ENCODE results near the gene ATP6V0D1. TPM values are rescaled to one million over a fixed set of nuclear protein-coding genes. Genes with fewer than 3 reads are reported as not detected.

Gene ATP6V0D1
- total RNA-seq, 2 donors from 2014 or later: 53.7 to 102 TPM

GRCh38 chr16:67400901-67401300 is 80.1 kb downstream of the ATP6V0D1 start:
- Histone ChIP-seq H3K27me3 (no peaks in the 10 kb centered on the region), H3K36me3 (replicated peaks in 1 of 2; ENCODE audit: insufficient read depth in 1 of 2, low read depth in 2 of 2) (no peaks in the 10 kb centered on the region), H3K9me3 (no peaks in the 10 kb centered on the region), H3K27ac (no peak overlapping the region), H3K4me3 (no peak overlapping the region), H3K4me1 (peaks cover 52% of the 10 kb centered on the region)
- DNase-seq (no peak), ATAC-seq (no peak)
- 85 to 96% methylated on average over 4 to 13 of the region's 14 CpGs for WGBS, 2 donors
- TF ChIP-seq POLR2A (IDR thresholded peaks at IDR 0.05): no peak
- TF ChIP-seq, protein P1, sequence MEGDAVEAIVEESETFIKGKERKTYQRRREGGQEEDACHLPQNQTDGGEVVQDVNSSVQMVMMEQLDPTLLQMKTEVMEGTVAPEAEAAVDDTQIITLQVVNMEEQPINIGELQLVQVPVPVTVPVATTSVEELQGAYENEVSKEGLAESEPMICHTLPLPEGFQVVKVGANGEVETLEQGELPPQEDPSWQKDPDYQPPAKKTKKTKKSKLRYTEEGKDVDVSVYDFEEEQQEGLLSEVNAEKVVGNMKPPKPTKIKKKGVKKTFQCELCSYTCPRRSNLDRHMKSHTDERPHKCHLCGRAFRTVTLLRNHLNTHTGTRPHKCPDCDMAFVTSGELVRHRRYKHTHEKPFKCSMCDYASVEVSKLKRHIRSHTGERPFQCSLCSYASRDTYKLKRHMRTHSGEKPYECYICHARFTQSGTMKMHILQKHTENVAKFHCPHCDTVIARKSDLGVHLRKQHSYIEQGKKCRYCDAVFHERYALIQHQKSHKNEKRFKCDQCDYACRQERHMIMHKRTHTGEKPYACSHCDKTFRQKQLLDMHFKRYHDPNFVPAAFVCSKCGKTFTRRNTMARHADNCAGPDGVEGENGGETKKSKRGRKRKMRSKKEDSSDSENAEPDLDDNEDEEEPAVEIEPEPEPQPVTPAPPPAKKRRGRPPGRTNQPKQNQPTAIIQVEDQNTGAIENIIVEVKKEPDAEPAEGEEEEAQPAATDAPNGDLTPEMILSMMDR (IDR thresholded peaks at IDR 0.05): no peak
- intact Hi-C loops (cut with DNase I): no loop called here

GRCh38 chr16:67399749-67400704 is 80.9 kb downstream of the ATP6V0D1 start:
- WGBS, 2 donors: 63 to 66% methylated on average over 10 to 17 of the region's 19 CpGs
- Histone ChIP-seq H3K4me1 (peaks cover 58% of the 10 kb centered on the region), H3K27me3 (no peaks in the 10 kb centered on the region), H3K9me3 (no peaks in the 10 kb centered on the region), H3K4me3 (no peak overlapping the region), H3K36me3 (replicated peaks in 1 of 2; ENCODE audit: insufficient read depth in 1 of 2, low read depth in 2 of 2) (no peaks in the 10 kb centered on the region), H3K27ac (no peak overlapping the region)
- DNase-seq (peak in 1 of 4 donors; percentile 42), ATAC-seq (no peak)
- intact Hi-C loops (cut with DNase I): no loop called here
- no peak for TF ChIP-seq POLR2A (IDR thresholded peaks at IDR 0.05)
- TF ChIP-seq, protein P1 (IDR thresholded peaks at IDR 0.05): peak in 3 of 7 experiments; percentile 2 to 18 (median 6)

DNA sequence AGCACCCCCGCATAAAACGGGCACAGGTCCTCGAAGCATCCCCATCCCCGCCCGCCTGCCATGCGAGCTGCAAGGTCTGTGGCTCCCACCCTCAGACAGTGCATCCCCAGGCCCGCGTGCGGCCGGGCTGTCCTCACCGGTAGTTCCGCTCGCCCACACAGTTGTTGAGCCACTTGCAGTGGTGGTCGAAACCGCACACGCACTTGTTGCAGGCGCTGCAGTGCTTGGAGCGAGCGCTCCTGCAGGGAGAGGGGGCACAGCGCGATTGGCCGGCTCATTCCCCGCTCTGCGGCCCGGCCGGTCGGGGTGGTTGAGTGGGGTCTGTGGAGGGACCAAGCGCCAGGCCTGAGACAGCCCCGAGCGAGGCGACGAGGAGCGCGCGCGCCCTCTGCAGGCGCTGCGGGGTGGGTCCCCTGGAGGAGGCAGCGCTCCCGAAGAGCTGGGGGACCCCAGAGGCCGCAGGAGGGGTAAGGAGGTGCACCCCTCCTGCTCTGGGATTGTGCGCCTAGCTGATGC is 81.7 kb downstream of the ATP6V0D1 start:
- no peak overlapping the region for H3K4me3 ChIP-seq
- peaks cover 55% of the 10 kb centered on the region for H3K4me1 ChIP-seq
- peak; percentile 38 to 58 (median 48) for DNase-seq
- TF ChIP-seq, protein P1 (IDR thresholded peaks at IDR 0.05): peak; percentile 57 to 79 (median 70)
- TF ChIP-seq POLR2A (IDR thresholded peaks at IDR 0.05): no peak
- no peak overlapping the region for H3K27ac ChIP-seq
- intact Hi-C loops (cut with DNase I): no loop called here
- no peaks in the 10 kb centered on the region for H3K36me3 ChIP-seq (replicated peaks in 1 of 2; ENCODE audit: insufficient read depth in 1 of 2, low read depth in 2 of 2)
- ATAC-seq: no peak
- peaks cover 0 to under 1% of the 10 kb centered on the region in 2 donors for H3K27me3 ChIP-seq
- H3K9me3 ChIP-seq: no peaks in the 10 kb centered on the region
- WGBS, 2 donors: 32 to 48% methylated on average over 14 to 41 of the region's 42 CpGs

- no peak overlapping the region for H3K4me3 ChIP-seq
- H3K27me3 ChIP-seq: peaks cover 0 to 6% of the 10 kb centered on the region in 2 donors
- no peak for ATAC-seq
- DNase-seq: no peak
- H3K27ac ChIP-seq: no peak overlapping the region
- no peaks in the 10 kb centered on the region for H3K9me3 ChIP-seq
- no peaks in the 10 kb centered on the region for H3K36me3 ChIP-seq (replicated peaks in 1 of 2; ENCODE audit: insufficient read depth in 1 of 2, low read depth in 2 of 2)
- WGBS, 2 donors: 73 to 89% methylated on average over 18 to 19 of the region's 19 CpGs
- TF ChIP-seq, protein P1 (IDR thresholded peaks at IDR 0.05): no peak
- no peak for TF ChIP-seq POLR2A (IDR thresholded peaks at IDR 0.05)
- intact Hi-C loops (cut with DNase I): no loop called here
- H3K4me1 ChIP-seq: peaks cover 55% of the 10 kb centered on the region
These were observed 82.3 kb downstream of the ATP6V0D1 start for GRCh38 chr16:67398546-67399217.
